OCI-LY7 (cell line): Measurements from ENCODE around the gene RNF207.

Source experiments
- EZH2phosphoT487 ChIP-seq: fragments of 200-600 bp; sonication (generic); IDR thresholded peaks from 2 replicates; pipeline ENCODE4 v1.6.1; 2018; ENCODE audit warnings: low read depth, borderline replicate concordance, mild to moderate bottlenecking, mixed run types, antibody characterized with exemption, low read length, moderate library complexity, mixed read lengths
- TF ChIP-seq, protein P1 (sequence below): fragments of 200-600 bp; sonication (generic); conservative IDR thresholded peaks from 2 replicates; pipeline ENCODE4 v1.5.1; 2014; ENCODE audit warnings: mild to moderate bottlenecking, antibody characterized with exemption, low read length, moderate library complexity, mixed read lengths

DNA sequence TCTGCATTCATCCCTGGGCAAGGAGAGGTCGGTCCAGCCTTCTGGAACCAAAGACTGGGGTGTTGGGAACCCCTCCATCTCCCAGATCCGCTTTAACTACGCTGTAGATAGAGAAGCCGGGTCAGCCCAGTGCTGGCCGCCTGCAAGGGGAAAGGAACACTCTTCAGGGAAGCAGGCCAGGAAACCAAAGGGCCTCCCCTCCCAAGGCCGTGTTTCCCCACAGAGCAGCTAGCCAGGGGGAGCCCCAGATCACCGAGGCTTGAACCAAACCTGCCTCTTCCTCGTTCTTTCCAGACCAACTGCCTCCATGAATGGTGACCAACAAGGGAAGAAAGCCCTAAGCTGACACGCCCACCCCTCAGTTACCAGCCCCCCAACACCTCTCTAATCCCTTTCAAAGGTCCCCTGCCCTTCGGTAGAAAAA, 24.6 kb upstream of the RNF207 start:
- TF ChIP-seq EZH2phosphoT487: no peak
- TF ChIP-seq, protein P1, sequence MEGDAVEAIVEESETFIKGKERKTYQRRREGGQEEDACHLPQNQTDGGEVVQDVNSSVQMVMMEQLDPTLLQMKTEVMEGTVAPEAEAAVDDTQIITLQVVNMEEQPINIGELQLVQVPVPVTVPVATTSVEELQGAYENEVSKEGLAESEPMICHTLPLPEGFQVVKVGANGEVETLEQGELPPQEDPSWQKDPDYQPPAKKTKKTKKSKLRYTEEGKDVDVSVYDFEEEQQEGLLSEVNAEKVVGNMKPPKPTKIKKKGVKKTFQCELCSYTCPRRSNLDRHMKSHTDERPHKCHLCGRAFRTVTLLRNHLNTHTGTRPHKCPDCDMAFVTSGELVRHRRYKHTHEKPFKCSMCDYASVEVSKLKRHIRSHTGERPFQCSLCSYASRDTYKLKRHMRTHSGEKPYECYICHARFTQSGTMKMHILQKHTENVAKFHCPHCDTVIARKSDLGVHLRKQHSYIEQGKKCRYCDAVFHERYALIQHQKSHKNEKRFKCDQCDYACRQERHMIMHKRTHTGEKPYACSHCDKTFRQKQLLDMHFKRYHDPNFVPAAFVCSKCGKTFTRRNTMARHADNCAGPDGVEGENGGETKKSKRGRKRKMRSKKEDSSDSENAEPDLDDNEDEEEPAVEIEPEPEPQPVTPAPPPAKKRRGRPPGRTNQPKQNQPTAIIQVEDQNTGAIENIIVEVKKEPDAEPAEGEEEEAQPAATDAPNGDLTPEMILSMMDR: no peak
